ENCODE measurements around the gene BPIFA1.

The BPIFA1 gene

DNA sequence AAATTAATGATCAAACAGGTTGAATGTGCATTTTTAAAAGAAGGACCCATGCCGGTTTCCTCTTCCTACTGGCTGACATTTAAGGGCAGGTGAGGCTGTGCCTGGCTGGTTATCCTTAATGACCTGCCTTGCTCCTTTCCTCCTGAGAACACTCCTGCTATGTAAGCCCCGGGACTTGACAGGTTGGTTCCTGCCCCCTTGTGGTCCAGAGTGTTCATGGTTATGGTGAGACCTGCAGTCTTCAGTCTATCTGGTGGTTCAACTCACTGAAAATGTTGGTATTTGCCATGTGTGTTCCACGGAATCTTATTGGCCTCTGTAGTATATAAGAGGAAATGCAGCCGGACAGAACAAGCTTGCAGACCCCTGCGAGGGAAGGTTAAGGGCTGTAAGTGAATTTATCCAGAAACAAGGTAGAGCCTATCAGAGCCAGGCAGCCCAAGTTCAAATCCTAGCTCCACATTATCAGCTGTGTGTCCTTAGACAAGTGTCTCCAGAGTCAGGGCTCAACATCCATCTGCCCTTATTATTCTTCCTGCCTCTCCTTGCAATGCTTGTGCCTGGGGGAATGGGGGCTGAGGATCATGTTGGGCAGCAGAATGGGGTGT lies 23.9 kb upstream of the BPIFA1 start:
- H3K4me3 ChIP-seq (ENCODE audit: low read depth, low read length): no peak overlapping the region
- H3K36me3 ChIP-seq (ENCODE audit: control insufficient read depth, insufficient read depth, low read length): no peaks in the 10 kb centered on the region
- no peak overlapping the region for H3K27ac ChIP-seq (ENCODE audit: low read depth, low read length)
- no peak overlapping the region for H3K9ac ChIP-seq (ENCODE audit: low read length)
- H3K27me3 ChIP-seq (ENCODE audit: control insufficient read depth, insufficient read depth, low read length): peaks cover 49% of the 10 kb centered on the region; the same call in 1 of the 2 replicates
- no peaks in the 10 kb centered on the region for H3K4me1 ChIP-seq (ENCODE audit: control insufficient read depth, insufficient read depth, low read length)
- no peaks in the 10 kb centered on the region for H3K9me3 ChIP-seq (ENCODE audit: control insufficient read depth, insufficient read depth, low read depth, low read length)

DNA sequence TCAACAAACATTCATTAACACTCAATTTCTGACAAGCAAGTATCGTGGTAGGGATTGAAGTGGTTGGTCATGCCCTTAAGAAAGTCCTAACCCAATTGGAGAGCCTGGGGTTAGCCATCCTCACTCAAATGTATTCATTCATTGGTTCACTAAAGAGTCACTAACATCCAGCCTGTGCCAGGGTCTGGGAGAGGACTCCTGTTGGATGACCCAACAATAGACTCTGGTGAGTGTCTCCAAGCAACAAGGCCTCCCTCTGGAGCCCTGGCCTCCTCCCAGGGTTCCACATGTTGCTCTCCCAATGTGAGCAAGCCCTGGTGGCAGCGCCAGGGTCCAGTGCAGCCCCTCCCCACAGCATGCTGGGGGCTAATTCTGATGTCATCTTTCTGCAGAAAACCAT lies 18.7 kb upstream of the BPIFA1 start, which contains the start of gene BPIFA3:
Gene BPIFA3, plus strand, starts transcription at position 301 of the 400 bp plus-strand sequence. CDS start 185 bp downstream, outside the sequence.
- peaks cover 29% of the 10 kb centered on the region; the same call in 1 of the 2 replicates for H3K27me3 ChIP-seq (ENCODE audit: control insufficient read depth, insufficient read depth, low read length)
- no peaks in the 10 kb centered on the region for H3K36me3 ChIP-seq (ENCODE audit: control insufficient read depth, insufficient read depth, low read length)
- no peaks in the 10 kb centered on the region for H3K4me1 ChIP-seq (ENCODE audit: control insufficient read depth, insufficient read depth, low read length)
- no peaks in the 10 kb centered on the region for H3K9me3 ChIP-seq (ENCODE audit: control insufficient read depth, insufficient read depth, low read depth, low read length)
- no peak within 1 kb of the TSS for H3K9ac ChIP-seq (ENCODE audit: low read length)
- no peak within 1 kb of the TSS for H3K4me3 ChIP-seq (ENCODE audit: low read depth, low read length)
- no peak within 1 kb of the TSS for H3K27ac ChIP-seq (ENCODE audit: low read depth, low read length)

DNA sequence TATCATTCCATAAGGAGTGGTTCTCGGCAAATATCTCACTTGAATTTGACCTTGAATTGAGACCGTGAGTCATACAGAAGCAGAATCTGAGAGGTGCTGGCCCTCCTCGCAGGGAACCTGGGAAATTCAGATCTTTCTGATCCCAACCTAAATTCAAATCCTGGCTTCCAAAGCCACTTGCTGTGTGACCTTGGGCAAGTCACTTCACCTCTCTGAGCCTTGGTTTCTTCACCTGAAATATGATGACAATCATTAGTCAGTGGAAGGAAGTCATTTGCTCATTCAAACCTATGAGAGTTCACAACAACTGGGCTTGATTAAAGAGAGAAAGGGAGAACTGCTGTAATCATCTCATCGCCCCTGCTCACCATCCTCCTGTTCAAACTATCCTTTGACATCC lies 11.4 kb upstream of the BPIFA1 start:
- Histone ChIP-seq H3K4me1 (ENCODE audit: control insufficient read depth, insufficient read depth, low read length) (no peaks in the 10 kb centered on the region), H3K9me3 (ENCODE audit: control insufficient read depth, insufficient read depth, low read depth, low read length) (no peaks in the 10 kb centered on the region), H3K27ac (ENCODE audit: low read depth, low read length) (no peak overlapping the region), H3K27me3 (ENCODE audit: control insufficient read depth, insufficient read depth, low read length) (peaks cover 30% of the 10 kb centered on the region; the same call in 1 of the 2 replicates), H3K9ac (ENCODE audit: low read length) (no peak overlapping the region), H3K4me3 (ENCODE audit: low read depth, low read length) (no peak overlapping the region), H3K36me3 (ENCODE audit: control insufficient read depth, insufficient read depth, low read length) (no peaks in the 10 kb centered on the region)

DNA sequence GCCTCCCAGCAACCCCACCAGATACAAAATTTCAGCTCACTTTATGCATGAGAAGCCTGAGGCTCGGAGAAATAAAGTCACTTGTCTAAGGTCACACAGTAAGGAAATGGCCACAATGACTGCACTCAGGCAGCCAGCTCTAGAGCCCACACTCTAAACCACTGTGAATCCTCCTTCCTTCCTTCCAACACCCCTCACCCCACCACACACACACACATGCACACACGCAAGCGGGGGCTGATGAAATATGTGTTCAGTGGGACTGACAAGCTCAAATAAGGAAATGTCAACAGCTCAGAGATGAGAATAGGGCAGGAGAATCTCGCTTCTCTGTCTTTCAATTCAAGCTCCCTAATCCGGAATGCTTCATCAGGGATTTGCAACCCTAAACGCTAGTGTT lies 6.0 kb upstream of the BPIFA1 start:
- Histone ChIP-seq H3K9ac (ENCODE audit: low read length) (no peak overlapping the region), H3K27ac (ENCODE audit: low read depth, low read length) (no peak overlapping the region), H3K27me3 (ENCODE audit: control insufficient read depth, insufficient read depth, low read length) (peaks cover 33% of the 10 kb centered on the region; the same call in 1 of the 2 replicates), H3K9me3 (ENCODE audit: control insufficient read depth, insufficient read depth, low read depth, low read length) (no peaks in the 10 kb centered on the region), H3K4me3 (ENCODE audit: low read depth, low read length) (no peak overlapping the region), H3K4me1 (ENCODE audit: control insufficient read depth, insufficient read depth, low read length) (no peaks in the 10 kb centered on the region), H3K36me3 (ENCODE audit: control insufficient read depth, insufficient read depth, low read length) (no peaks in the 10 kb centered on the region)

DNA sequence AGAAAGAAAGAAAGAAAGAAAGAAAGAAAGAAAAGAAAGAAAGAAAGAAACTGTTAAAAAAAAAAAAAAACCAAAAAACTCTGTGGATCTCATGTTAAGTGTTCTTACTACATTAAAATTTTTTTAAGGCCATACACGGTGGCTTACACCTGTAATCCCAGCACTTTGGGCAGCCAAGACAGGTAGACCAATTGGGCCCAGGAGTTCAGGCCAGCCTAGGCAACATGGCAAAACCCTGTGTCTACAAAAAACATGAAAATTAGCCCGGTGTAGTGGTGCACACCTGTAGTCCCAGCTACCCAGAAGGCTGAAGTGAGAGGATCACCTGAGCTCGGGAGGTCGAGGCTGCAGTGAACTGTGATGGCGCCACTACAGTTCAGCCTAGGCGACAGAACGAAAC lies 4.6 kb upstream of the BPIFA1 start:
- Histone ChIP-seq H3K27me3 (ENCODE audit: control insufficient read depth, insufficient read depth, low read length) (peaks cover 33% of the 10 kb centered on the region; the same call in 1 of the 2 replicates), H3K4me3 (ENCODE audit: low read depth, low read length) (no peak overlapping the region), H3K36me3 (ENCODE audit: control insufficient read depth, insufficient read depth, low read length) (no peaks in the 10 kb centered on the region), H3K9ac (ENCODE audit: low read length) (no peak overlapping the region), H3K4me1 (ENCODE audit: control insufficient read depth, insufficient read depth, low read length) (no peaks in the 10 kb centered on the region), H3K27ac (ENCODE audit: low read depth, low read length) (no peak overlapping the region), H3K9me3 (ENCODE audit: control insufficient read depth, insufficient read depth, low read depth, low read length) (no peaks in the 10 kb centered on the region)

DNA sequence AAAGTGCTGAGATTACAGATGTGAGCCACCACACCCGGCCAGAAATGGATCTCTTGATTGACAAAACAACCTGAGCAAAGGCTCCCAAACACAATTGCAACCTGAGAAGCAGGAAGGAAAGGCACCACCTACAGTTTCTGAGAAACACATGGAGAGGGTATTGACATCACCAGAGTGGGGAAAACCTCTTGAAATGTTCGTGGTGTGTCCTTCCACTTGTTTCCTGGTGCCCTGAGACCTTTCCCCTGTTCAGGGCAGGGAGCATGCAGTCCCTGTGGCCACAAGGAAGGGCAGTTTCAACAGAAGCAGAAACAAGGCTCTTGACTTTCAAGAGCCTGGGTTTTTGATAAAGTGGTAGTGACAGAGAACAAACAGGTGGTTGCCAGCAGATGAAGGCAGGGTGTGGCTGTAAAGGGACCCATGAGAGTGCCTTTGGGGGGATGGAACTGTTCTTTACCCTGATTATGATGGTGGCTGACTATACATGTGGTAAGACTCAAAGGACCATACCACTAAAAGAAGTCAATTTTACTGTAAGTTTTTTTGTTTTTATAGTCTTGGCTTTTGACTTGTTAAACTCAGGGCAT lies 3.2 kb upstream of the BPIFA1 start:
- no peaks in the 10 kb centered on the region for H3K4me1 ChIP-seq (ENCODE audit: control insufficient read depth, insufficient read depth, low read length)
- H3K36me3 ChIP-seq (ENCODE audit: control insufficient read depth, insufficient read depth, low read length): no peaks in the 10 kb centered on the region
- H3K27ac ChIP-seq (ENCODE audit: low read depth, low read length): no peak overlapping the region
- peaks cover 34% of the 10 kb centered on the region; the same call in 1 of the 2 replicates for H3K27me3 ChIP-seq (ENCODE audit: control insufficient read depth, insufficient read depth, low read length)
- H3K9ac ChIP-seq (ENCODE audit: low read length): no peak overlapping the region
- no peaks in the 10 kb centered on the region for H3K9me3 ChIP-seq (ENCODE audit: control insufficient read depth, insufficient read depth, low read depth, low read length)
- no peak overlapping the region for H3K4me3 ChIP-seq (ENCODE audit: low read depth, low read length)

DNA sequence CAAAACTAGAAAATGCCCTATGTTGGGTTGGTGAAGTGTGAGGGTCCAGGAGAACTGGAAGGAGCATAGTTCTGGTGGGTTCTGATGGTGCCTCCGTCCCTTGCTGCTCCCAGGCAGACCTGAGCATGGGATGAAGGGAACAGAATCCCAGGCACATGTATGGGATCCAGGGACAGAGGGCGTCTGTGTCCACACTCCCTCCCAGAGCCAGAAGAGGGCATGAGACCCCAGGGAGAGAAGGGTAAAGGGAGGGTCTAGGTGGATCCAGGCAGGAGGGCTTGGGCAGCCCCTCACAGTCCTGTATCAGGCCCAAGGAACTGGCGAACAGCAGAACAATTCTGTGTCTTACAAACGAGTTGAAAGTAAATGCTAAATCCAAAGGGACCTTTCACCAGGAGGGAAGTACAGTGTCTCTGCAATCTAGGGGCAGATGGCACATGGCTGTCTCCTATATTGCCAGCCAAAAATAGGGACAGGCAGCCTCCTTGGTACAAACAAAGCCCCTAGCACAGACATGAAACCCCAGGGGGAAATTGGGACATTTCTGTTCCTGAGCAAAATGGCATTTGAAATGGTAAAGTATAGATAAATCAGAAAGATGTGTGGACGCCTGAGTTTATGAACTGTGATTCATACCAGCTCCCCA lies 2.5 kb upstream of the BPIFA1 start:
- Histone ChIP-seq H3K36me3 (ENCODE audit: control insufficient read depth, insufficient read depth, low read length) (no peaks in the 10 kb centered on the region), H3K9ac (ENCODE audit: low read length) (no peak overlapping the region), H3K9me3 (ENCODE audit: control insufficient read depth, insufficient read depth, low read depth, low read length) (no peaks in the 10 kb centered on the region), H3K27me3 (ENCODE audit: control insufficient read depth, insufficient read depth, low read length) (peaks cover 28% of the 10 kb centered on the region; the same call in 1 of the 2 replicates), H3K4me1 (ENCODE audit: control insufficient read depth, insufficient read depth, low read length) (no peaks in the 10 kb centered on the region), H3K4me3 (ENCODE audit: low read depth, low read length) (no peak overlapping the region), H3K27ac (ENCODE audit: low read depth, low read length) (no peak overlapping the region)

DNA sequence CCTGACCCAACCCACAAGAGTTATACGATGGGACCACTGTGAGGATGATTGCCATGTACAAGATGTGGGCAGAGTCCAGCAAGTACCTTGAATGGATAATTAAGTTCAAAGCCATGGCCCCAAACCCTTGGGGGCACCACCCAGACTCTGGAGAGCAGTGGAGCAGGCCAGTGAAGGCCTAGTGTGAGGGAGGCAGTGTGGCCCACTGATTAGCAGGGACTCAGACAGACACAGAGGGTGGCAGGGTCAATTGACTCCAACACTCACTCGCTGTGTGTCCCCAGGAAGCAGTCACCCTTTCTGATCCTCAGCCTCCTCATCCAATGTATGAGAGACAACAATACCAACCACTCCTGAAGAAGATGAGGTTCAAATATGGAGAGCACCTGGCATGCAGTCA lies 1.7 kb upstream of the BPIFA1 start:
- Histone ChIP-seq H3K4me1 (ENCODE audit: control insufficient read depth, insufficient read depth, low read length) (no peaks in the 10 kb centered on the region), H3K9me3 (ENCODE audit: control insufficient read depth, insufficient read depth, low read depth, low read length) (no peaks in the 10 kb centered on the region)

DNA sequence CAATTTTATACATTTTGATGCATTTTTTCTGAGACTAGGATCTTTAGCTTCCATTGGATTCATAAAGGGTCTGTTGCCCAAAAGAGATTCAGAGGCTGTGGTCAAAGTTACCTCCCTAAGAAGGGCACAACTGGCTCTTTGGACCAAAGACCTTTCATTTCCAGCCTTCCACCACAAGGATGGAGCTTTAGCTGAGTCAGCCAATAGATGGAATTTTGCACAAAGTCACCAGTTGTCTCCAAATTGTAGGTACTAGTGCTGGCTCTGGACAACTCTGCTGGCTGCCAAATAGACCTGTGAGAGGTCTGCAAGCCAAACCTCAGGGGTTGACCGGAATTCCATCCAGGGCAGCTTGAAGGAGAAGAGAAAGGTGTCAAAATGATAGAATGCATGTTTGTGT lies 555 bp downstream of the BPIFA1 start:
- peaks cover 24% of the 10 kb centered on the region; the same call in 1 of the 2 replicates for H3K27me3 ChIP-seq (ENCODE audit: control insufficient read depth, insufficient read depth, low read length)
- no peak overlapping the region for H3K9ac ChIP-seq (ENCODE audit: low read length)
- H3K36me3 ChIP-seq (ENCODE audit: control insufficient read depth, insufficient read depth, low read length): no peaks in the 10 kb centered on the region
- no peak overlapping the region for H3K27ac ChIP-seq (ENCODE audit: low read depth, low read length)
- H3K9me3 ChIP-seq (ENCODE audit: control insufficient read depth, insufficient read depth, low read depth, low read length): no peaks in the 10 kb centered on the region
- no peak overlapping the region for H3K4me3 ChIP-seq (ENCODE audit: low read depth, low read length)
- no peaks in the 10 kb centered on the region for H3K4me1 ChIP-seq (ENCODE audit: control insufficient read depth, insufficient read depth, low read length)

More for the DNA sequence above, 1.7 kb upstream of the BPIFA1 start:
- H3K27ac ChIP-seq (ENCODE audit: low read depth, low read length): no peak overlapping the region
- H3K9ac ChIP-seq (ENCODE audit: low read length): no peak overlapping the region
- no peak overlapping the region for H3K4me3 ChIP-seq (ENCODE audit: low read depth, low read length)
- H3K36me3 ChIP-seq (ENCODE audit: control insufficient read depth, insufficient read depth, low read length): no peaks in the 10 kb centered on the region
- peaks cover 25% of the 10 kb centered on the region; the same call in 1 of the 2 replicates for H3K27me3 ChIP-seq (ENCODE audit: control insufficient read depth, insufficient read depth, low read length)

DNA sequence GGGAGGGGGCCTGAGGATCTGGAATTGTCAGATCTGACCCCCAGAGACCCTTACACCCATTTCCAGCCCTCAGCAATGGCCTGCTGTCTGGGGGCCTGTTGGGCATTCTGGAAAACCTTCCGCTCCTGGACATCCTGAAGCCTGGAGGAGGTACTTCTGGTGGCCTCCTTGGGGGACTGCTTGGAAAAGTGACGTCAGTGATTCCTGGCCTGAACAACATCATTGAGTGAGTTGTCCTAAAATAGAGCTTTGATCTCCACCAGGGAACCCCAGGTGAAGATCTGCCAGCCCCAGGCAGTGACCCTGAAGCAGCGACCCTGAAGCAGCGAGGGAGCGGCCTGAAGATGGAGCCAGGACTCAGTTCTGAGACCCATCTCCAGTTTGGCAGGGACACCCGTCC lies 2.2 kb downstream of the BPIFA1 start:
- H3K4me3 ChIP-seq (ENCODE audit: low read depth, low read length): no peak overlapping the region
- H3K27ac ChIP-seq (ENCODE audit: low read depth, low read length): no peak overlapping the region
- H3K27me3 ChIP-seq (ENCODE audit: control insufficient read depth, insufficient read depth, low read length): peaks cover 24% of the 10 kb centered on the region; the same call in 1 of the 2 replicates
- no peaks in the 10 kb centered on the region for H3K9me3 ChIP-seq (ENCODE audit: control insufficient read depth, insufficient read depth, low read depth, low read length)
- H3K4me1 ChIP-seq (ENCODE audit: control insufficient read depth, insufficient read depth, low read length): no peaks in the 10 kb centered on the region
- no peak overlapping the region for H3K9ac ChIP-seq (ENCODE audit: low read length)
- H3K36me3 ChIP-seq (ENCODE audit: control insufficient read depth, insufficient read depth, low read length): no peaks in the 10 kb centered on the region

DNA sequence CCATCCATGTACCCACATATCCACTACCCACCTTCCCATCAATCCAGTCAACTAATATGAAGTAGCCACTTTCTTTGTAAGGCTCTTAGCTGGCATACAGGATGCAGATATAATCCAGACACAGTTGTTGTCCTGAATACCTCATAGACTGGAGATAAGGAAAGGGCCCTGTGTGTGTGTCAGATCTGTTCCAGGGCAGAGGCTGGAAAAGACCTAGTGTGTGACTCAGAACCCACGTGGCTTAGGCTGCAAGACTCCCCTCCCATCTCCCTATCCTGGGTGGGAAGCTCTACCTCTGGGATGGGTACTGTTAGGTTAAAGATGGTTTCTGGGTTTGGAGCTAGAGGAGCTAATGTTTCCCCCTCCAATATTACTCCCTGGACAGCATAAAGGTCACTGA lies 3.6 kb downstream of the BPIFA1 start:
- Histone ChIP-seq H3K27me3 (ENCODE audit: control insufficient read depth, insufficient read depth, low read length) (peaks cover 24% of the 10 kb centered on the region; the same call in 1 of the 2 replicates), H3K4me3 (ENCODE audit: low read depth, low read length) (no peak overlapping the region), H3K9me3 (ENCODE audit: control insufficient read depth, insufficient read depth, low read depth, low read length) (no peaks in the 10 kb centered on the region)

More for the DNA sequence above, 3.6 kb downstream of the BPIFA1 start:
- Histone ChIP-seq H3K36me3 (ENCODE audit: control insufficient read depth, insufficient read depth, low read length) (no peaks in the 10 kb centered on the region), H3K27ac (ENCODE audit: low read depth, low read length) (no peak overlapping the region), H3K9ac (ENCODE audit: low read length) (no peak overlapping the region), H3K4me1 (ENCODE audit: control insufficient read depth, insufficient read depth, low read length) (no peaks in the 10 kb centered on the region)
